GM12891 (cell line): Measurements from ENCODE around the gene BANF2. TPM values are rescaled to one million over a fixed set of nuclear protein-coding genes. Genes with fewer than 3 reads are reported as not detected.

ENCODE experiments used
- DNase-seq: peaks from one replicate; pipeline ENCODE4 v3.0.0; 2011; ENCODE audit warnings: low spot score; ENCODE audit not compliant: insufficient read length
- FAIRE-seq: peaks from 2 replicates; lab custom pipeline; 2011; peaks lifted over from hg19 to GRCh38; lab: Jason Lieb, UNC
- PAX5 ChIP-seq: IDR thresholded peaks from 2 replicates; pipeline ENCODE4 v1.6.1; 2011; ENCODE audit warnings: low read length, moderate library complexity, mild to moderate bottlenecking; ENCODE audit not compliant: insufficient read depth, severe bottlenecking
- POLR2A ChIP-seq: IDR thresholded peaks from 2 replicates; pipeline ENCODE4 v1.6.1; 2011; ENCODE audit warnings: low read depth, low read length, control low read depth
- POLR2AphosphoS5 ChIP-seq: IDR thresholded peaks from 2 replicates; pipeline ENCODE4 v1.6.1; 2011; ENCODE audit warnings: low read depth, low read length, control low read depth
- POU2F2 ChIP-seq: IDR thresholded peaks from 2 replicates; pipeline ENCODE4 v1.6.1; 2011; ENCODE audit warnings: low read depth, mild to moderate bottlenecking, control low read depth, low read length, moderate library complexity
- SPI1 ChIP-seq: IDR thresholded peaks from 2 replicates; pipeline ENCODE4 v1.6.1; 2011; ENCODE audit warnings: low read depth, low read length, control low read depth
- TAF1 ChIP-seq: IDR thresholded peaks from 2 replicates; pipeline ENCODE4 v1.6.1; 2011; ENCODE audit warnings: low read depth, low read length, control low read depth
- polyA plus RNA-seq: library from polyadenylated mRNA; unstranded; fragments of >200 nt; gene quantifications from one replicate; pipeline ENCODE4 v1.2.1, GENCODE V29; 2012; ENCODE audit warnings: low read depth, missing spikeins, inconsistent platforms; ENCODE audit not compliant: missing spikeins

The BANF2 gene
- polyA plus RNA-seq: not detected

DNA sequence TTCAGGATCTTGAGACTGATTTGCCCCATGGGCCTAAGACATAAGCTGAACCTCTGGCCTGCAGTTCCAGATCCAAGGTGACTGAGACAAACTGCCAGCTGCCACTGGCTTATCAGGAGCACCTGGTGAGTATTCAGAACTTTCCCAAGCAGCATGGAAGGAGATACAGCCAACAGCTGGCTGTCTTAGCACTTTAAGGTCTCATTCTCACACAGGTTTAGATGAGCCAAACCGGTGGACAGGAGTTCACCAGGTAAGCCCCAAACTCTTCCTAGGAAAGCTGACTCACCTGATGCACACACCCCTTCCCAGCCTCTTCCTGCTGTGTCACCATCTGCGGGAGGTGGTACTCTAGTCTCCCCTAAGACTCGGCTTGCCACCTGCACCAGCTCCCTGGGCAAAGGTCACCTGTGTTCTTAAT lies at the start of gene BANF2:
BANF2 (plus strand) TSS at position 36 of the 421 bp plus-strand sequence. CDS start 25,060 bp downstream, outside the sequence.
- DNase-seq (no peak), FAIRE-seq (no peak)
- no peak for TF ChIP-seq SPI1
- no peak for TF ChIP-seq POU2F2
- no peak for TF ChIP-seq POLR2AphosphoS5
- no peak for TF ChIP-seq PAX5
- TF ChIP-seq POLR2A: no peak
- no peak for TF ChIP-seq TAF1

DNA sequence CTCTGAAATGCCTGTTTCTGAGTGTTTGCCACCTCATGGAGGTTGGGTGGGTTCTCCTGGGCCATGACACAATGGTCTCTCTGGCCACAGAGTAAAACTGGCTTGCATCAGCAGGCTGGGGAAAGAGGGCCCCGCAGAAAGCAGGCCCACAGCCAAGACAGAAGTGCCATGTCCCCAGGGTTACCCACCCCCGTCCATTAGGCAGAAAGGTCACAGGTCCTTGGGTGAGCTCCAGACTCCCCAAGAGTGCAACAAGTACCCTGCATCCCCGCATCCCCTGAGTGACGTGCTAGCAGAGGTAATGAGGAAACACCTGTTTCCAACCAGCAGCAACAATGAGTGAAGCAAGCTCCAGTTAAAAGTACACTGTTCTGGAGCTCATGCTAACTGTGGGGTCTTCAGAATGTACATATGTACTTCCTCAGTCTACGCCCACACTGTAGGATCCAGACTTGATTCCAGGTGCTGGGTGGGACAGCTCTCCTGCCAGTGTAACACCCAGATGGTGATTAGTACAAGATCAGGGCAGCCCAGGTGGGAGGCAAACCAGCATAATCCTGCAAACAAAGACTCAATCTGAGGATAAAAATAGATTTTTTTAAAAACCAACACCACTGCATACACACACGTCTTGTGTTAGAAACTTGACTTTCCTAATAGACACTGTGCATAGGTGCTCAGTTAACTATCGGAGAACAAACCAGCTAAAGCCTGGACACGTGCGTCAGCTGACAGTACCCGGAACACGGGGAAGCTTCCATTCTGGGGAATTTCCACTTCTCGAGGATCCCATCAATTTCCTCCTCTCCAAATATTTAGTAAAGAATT lies 49.3 kb upstream of the BANF2 start:
- DNase-seq: no peak
- no peak for TF ChIP-seq TAF1
- TF ChIP-seq PAX5: no peak
- TF ChIP-seq POU2F2: no peak
- TF ChIP-seq SPI1: no peak
- TF ChIP-seq POLR2AphosphoS5: no peak
- no peak for TF ChIP-seq POLR2A
- no peak for FAIRE-seq

DNA sequence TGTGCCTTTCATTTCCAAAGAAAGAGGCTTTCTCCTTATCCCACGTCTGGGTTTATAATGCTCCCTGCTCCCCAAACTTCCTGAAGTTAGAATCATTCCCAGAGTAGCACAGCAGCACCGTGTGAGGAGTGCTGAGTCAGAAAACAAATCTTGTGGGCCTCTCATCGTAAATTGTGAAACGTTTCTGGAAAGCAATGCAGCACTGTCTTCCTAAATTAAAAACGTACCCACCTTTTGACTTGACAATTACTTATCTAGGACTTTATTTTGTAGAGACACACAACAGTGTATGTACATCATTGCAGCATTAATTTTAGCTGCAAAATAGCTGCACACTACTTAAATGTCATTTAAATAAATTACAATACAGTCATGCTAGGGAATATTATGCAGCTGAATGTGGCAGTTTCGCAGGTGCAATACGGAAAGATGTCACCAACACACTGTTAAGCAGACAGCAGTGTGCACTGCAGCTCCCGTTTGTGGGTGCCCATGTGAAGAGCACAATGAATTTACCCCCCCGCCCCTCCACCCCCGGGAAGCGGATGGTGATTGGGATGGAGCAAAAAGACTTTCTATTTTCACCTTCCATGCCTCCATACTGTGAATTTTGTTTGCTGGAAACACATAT lies 48.5 kb upstream of the BANF2 start:
- no peak for FAIRE-seq
- TF ChIP-seq SPI1: no peak
- no peak for TF ChIP-seq PAX5
- TF ChIP-seq POLR2AphosphoS5: no peak
- no peak for TF ChIP-seq POU2F2
- TF ChIP-seq TAF1: no peak
- TF ChIP-seq POLR2A: no peak

DNA sequence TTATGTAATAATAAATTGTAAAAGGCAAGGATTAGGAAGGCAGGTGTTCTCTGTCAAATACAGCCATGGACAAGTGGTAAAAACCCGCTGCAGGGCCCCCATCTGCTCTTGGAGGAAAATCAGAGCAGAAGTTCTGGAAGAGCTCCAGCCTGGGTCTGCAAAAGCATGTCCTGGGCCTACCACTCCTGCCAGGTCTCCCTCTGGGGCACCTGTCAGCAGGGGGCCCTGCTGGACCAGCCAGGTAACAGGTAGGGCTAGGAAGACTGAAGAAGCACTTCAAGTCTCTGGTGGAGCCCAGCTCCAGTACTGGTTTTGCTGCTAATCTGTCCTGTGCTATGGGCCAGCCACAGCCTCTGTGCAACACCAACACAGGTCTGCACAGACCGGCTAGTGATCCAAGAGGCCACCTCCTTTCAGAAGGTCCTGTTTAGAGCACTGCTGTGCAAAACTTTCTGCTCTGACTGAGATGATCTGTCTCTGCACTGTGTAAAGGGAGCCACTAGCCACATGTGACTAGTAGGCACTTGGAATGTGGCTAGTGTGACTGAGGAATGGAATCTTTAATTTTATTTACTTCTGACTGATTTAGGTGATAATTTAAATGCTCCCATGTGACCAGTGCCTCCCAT lies 47.9 kb upstream of the BANF2 start:
- no peak for TF ChIP-seq SPI1
- TF ChIP-seq TAF1: no peak
- no peak for TF ChIP-seq POLR2A
- no peak for TF ChIP-seq POU2F2
- TF ChIP-seq POLR2AphosphoS5: no peak
- DNase-seq: no peak
- no peak for FAIRE-seq

More for the DNA sequence above, 48.5 kb upstream of the BANF2 start:
- DNase-seq: no peak

DNA sequence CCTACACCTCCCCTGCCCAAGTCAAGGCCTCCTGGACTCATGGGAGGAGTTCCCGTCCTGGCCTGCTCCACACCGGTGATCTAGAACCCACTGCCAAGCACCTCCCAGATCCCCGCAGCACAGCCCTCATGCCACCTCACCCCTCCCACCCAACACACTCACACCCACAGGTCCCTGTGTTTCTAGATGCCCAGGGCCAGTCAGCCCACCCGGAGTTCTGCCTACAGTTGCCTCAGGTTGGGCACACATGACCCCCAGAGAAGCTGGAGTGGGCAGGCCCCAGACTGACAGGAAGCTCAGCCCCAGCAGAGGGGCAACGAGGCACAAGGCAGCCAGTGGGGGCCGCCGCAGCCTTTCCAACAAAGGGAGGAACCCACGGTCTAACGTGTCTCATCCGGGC lies 47.4 kb upstream of the BANF2 start:
- TF ChIP-seq POU2F2 (no peak), POLR2AphosphoS5 (no peak; the same call in 1 of the 2 replicates), POLR2A (no peak), TAF1 (no peak), SPI1 (no peak), PAX5 (no peak)
- FAIRE-seq: no peak
- DNase-seq: no peak

DNA sequence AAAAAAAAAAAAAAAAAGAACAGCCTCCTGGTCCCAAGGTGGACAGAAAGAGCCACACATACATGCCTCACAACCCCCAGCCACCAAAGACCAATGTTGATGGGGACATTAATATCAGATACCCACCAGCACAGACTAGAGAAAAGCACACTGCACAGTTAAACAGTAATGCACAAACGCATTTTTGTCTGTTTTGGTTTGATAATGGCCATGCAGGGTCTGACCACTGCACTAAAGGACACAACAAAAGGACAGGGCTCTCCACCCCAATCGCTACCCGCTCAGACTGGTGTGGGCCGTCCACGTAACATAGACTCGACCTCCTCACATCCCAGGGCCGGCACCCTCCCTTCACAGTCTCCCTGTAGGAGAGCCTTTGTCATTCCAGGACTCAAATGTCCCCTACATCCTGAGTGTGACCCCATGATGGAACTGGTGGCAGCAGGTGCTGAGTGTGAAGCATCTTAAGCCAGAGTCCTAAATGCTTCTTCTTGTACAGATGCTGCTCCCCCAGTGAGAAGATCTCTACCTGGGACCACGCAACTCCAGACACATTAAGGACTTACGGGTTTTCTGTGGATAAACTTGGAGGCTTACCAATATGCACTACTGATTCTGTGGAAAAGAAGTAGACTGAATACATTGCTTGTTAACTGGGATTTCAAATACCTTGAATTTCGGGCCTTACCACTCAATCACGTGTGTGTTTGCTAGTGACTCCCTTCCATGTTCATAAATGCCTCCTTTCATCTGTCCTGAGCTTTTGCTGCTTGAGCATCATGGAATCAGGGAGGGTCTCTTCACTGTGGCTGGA lies 45.7 kb upstream of the BANF2 start:
- no peak for DNase-seq
- no peak for TF ChIP-seq SPI1
- no peak for TF ChIP-seq POU2F2
- no peak for TF ChIP-seq PAX5
- TF ChIP-seq POLR2AphosphoS5: no peak
- TF ChIP-seq TAF1: no peak
- TF ChIP-seq POLR2A: no peak
- FAIRE-seq: no peak

DNA sequence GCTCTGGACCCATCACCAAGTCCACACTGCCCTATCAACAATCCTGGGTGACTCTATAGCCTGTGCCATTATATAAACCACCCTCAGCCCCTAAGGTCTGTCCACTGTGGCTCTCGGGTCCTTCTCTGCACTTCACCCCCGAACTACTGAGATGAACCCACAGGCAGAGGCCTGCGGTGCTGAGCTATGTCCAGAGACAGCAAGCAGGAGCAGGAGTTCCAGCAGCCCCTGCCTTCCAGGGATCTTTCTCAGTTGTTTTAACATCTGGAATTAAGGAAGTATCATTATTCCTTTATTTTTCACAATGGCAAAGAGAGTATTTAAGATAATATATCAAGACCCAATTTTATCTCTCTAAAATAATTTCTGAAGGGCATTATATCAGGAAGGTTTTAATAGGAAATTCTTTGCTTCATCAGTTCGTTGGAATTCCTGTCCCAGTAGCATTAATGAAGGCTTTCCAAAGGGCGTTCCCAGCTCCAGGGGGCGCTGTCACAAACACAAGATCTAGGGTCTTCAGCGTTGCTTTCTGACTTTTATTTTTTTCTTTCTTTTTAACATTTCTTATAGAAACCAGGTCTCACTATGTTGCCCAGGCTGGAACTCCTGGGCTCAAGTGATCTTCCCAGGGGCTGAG lies 45.0 kb upstream of the BANF2 start:
- TF ChIP-seq SPI1 (no peak), PAX5 (no peak)
- DNase-seq (no peak), FAIRE-seq (no peak)

DNA sequence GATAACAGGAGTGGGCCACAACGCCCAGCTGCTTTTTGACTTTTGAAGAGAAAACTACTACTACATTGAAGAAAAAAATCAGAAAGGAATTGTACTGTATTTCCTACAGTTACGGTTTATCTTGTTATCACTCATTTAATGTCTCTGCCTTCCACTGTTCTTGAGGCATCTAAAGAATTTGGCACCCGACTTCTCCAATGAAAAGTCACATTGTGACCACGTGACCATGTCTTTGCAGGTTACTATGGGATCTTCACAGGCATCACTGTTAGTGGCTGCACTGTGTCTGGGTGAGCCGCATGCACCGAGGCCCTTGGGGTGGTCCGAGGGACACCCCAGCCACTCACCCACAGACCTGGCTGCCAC lies 44.5 kb upstream of the BANF2 start:
- DNase-seq (no peak), FAIRE-seq (no peak)
- TF ChIP-seq TAF1 (no peak), POLR2A (no peak), PAX5 (no peak), POU2F2 (no peak), SPI1 (no peak), POLR2AphosphoS5 (no peak)

DNA sequence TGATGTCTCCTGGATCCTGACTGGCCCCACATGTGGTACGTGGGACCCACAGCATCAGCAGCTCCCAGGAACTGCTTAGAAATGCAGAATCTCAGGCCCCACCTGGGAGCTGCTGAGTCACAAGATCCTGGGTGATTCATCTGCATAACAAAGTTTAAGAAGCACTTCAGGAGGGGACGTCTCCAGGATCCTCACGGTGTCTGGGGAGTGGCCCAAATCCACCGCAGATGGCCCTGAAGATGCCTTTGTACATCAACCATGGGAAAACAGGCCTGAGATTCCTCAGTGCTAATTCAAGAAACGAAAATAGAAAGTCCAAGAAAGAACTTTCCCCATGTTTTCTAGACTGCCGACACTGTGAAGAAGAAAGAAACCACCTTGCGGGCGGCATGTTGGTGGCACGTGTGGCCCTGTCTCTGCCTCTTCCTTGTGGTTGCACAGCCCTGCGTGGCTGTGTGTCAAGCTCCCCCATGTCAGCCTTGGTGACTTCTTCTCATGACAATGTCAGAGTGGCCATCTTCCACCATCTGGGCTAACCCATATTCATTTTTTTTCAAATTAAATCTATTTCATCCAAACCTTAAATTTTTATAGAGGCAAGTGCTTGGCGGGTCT lies 43.8 kb upstream of the BANF2 start:
- no peak for DNase-seq
- TF ChIP-seq SPI1: no peak
- TF ChIP-seq PAX5: no peak
- no peak for TF ChIP-seq POU2F2
- no peak for TF ChIP-seq POLR2AphosphoS5
- no peak for TF ChIP-seq TAF1
- no peak for TF ChIP-seq POLR2A
- no peak for FAIRE-seq
